ENCODE results near the gene CTTNBP2NL.
"Not testable (repeated sequence)": the region's sequence is repeated elsewhere in the genome, so short reads cannot be mapped to it uniquely, and the experiment has no call there.

Gene CTTNBP2NL

GRCh38 chr1:112470324-112470723 lies 74.3 kb downstream of the CTTNBP2NL start:
- DNase-seq: not testable (repeated sequence)

- no peak for DNase-seq
These were observed 75.0 kb downstream of the CTTNBP2NL start for GRCh38 chr1:112470966-112471365.

- DNase-seq: no peak
These were observed 76.1 kb downstream of the CTTNBP2NL start for GRCh38 chr1:112472142-112472541.

DNA sequence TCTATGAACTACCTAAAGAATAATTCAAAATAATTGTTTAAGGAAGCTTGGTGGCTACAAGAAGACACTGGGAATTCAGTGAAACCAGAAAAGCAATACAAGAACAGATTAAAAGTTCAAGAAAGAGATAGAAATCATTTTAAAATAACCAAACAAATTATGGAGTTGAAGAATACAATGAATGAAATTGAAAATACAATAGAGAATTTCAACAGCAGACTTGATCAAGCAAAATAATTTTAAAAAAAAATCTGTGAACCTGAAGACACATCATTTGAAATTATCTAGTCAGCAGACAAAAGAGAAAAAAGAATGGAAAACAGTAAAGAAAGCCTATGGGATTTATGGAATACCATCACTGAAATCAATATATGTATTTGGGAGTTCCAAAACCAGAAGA lies 81.5 kb downstream of the CTTNBP2NL start:
- DNase-seq: no peak

GRCh38 chr1:112478314-112478713 lies 82.3 kb downstream of the CTTNBP2NL start:
- DNase-seq: no peak

DNA sequence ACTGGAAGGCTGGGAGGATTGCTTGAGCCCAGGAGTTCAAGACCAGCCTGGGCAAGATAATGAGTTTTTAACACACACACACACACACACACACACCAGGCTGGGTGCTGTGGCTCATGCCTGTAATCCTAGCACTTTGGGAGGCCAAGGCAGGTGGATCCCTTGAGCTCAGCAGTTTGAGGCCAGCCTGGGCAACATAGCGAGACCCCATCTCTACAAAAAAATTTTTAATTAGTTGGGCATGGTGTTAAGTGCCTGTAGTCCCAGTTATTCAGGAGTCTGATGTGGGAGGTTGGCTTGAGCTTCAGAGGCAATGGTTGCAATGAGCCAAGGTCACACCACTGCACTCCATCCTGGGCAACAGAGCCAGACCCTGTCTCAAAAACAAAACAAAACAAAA lies 90.0 kb downstream of the CTTNBP2NL start:
- not testable (repeated sequence) for DNase-seq

DNA sequence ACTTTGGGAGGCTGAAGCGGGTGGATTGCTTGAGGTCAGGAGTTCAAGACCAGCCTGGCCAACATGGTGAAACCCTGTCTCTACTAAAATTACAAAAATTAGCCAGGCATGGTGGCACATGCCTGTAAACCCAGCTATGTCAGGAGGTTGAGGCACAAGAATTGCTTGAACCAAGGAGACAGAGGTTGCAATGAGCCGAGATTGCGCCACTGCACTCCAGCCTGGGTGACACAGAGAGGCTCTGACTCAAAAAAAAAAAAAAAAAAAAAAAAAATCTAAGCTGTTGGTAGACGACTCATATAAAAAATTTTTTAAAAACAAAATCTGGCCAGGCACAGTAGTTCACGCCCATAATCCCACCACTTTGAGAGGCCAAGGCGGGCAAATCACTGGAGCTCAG lies 91.7 kb downstream of the CTTNBP2NL start:
- DNase-seq: not testable (repeated sequence)

GRCh38 chr1:112488141-112488540 lies 92.1 kb downstream of the CTTNBP2NL start:
- DNase-seq: no peak

- DNase-seq: no peak
These were observed 96.1 kb downstream of the CTTNBP2NL start for GRCh38 chr1:112492076-112492475.

- DNase-seq: no peak
These were observed 97.3 kb downstream of the CTTNBP2NL start for GRCh38 chr1:112493351-112493750.

DNA sequence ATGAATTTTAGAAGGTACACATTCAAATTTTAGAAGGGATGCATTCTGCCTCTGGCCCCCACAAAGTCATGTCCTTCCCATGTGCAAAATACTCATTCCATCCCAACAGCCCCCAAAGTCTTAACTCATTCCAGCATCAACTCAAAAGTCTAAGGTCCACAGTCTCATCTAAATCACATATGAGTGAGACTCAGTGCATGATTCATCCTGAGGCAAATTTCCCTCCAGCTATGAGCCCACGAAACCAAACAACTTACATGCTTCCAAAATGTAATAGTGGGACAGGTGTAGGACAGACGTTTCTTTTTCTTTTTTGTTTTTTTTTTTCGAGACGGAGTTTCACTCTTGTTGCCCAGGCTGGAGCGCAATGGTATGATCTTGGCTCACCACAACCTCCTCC lies 100.3 kb downstream of the CTTNBP2NL start:
- no peak for DNase-seq

GRCh38 chr1:112501810-112502641 lies 106.0 kb downstream of the CTTNBP2NL start:
- peak; percentile 74 for DNase-seq

DNA sequence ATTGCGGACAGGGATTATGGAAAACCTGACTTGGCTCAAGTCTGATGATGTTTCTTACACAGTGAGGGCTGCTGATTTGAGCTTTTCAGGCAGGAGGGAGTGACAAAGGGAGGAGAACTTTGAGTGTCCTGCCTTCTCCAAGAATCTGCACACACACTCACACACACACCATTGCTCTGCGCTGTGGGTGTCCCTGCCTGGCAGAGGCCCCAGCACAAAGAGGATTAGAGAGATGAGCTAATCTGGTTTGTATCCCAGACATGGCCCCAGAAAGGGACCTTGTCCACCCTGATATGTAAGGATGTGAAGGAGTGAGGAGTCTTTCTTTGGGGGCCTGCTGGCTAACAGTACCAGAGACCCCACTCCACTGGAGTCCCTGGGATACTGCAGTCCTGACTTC lies 106.8 kb downstream of the CTTNBP2NL start:
- peak; percentile 64 for DNase-seq

GRCh38 chr1:112504001-112504660 lies 108.1 kb downstream of the CTTNBP2NL start:
- no peak for DNase-seq

DNA sequence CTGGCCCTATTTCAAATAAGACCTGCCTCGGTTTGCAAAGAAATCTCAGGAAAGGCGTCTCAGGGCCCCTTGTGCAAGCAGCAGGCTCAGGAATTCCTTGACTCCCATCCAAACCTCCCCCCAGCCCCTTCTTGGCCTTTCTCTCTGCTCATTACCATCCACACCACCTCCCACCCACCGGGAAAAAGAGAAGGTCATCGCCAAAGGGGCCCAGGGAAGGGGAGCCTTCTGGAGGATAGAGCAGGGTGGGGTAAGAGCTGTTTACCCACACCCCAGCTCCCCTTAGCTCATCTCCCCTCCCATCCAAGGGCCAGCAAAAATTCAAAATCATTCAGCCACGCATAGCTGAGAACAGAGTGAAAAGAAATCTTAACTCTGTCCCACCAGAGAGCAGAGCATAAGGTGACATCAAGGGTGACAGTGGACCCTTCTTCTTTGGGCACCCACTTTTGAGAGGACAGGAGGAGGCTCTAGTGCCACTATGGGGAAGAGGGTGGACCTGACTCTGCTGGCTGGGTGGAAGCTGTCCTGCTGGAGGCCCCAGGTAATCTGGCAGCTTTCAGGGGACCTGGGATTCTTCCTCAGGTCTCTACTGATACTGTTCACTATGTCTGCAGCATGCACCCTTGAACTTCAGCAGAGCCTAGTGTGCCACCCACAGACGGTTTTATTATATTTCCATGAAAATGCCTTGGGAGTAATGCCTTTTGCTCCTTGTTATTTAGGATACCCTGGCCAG lies 108.8 kb downstream of the CTTNBP2NL start:
- DNase-seq: no peak

DNA sequence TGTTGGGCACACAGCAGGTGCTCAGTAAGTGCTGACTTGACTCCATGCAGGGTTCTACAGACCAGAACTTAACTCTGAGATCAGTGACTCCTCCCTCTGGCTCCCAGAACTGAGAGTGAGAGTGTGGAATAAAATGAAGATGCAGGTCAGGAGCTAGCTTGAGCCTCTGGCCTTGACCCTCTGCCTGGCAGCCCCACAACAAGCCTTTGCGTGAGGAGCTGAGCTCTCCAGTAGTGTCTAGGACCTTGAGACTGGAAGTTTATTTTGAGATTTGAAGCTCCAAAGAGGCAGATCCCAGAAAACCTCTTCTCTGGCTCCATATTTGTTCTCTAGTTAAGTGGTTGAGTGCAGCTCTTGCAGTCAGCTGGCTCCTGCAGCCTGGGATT lies 109.4 kb downstream of the CTTNBP2NL start:
- DNase-seq: no peak

DNA sequence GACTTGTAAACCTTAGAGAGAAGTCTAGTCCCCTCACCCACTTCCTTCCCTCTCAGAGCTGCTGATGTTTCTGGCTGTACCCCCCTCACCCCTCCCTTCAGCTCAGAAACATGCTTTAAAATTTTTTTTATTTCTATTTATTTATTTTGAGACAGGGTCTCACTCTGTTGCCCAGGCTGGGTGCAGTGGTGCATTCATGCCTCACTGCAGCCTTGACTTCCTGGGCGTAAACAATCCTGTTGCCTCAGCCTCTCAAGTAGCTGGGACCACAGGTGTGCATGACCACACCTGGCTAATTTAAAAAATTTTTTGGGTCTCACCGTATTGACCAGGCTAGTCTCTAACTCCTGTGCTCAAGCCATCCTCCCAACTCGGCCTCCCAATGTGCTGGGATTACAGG lies 109.9 kb downstream of the CTTNBP2NL start:
- no peak for DNase-seq

- no peak for DNase-seq
These were observed 110.3 kb downstream of the CTTNBP2NL start for GRCh38 chr1:112506306-112506705.

GRCh38 chr1:112506731-112507130 lies 110.7 kb downstream of the CTTNBP2NL start:
- DNase-seq: no peak

GRCh38 chr1:112507336-112507735 lies 111.3 kb downstream of the CTTNBP2NL start:
- no peak for DNase-seq

GRCh38 chr1:112507921-112508277 lies 111.9 kb downstream of the CTTNBP2NL start:
- DNase-seq: no peak

- no peak for DNase-seq
These were observed 112.4 kb downstream of the CTTNBP2NL start, which contains the start of gene WNT2B for GRCh38 chr1:112508278-112509004. WNT2B (plus strand) TSS chr1:112508965; CDS start chr1:112509263, 298 bp downstream.

Data from fibroblast of skin of right biceps (primary cell).